OCI-LY3 (cell line): Measurements from ENCODE around the gene CISTR.

Source experiments
- H2AFZ ChIP-seq: fragments of 200-600, 300-600 bp; shearing (Covaris generic); 2 replicates; pipeline ENCODE4 v1.6.0; 2014; ENCODE audit warnings: antibody characterized with exemption, low read depth, low read length
- H3K27ac ChIP-seq: fragments of 200-600, 300-600 bp; sonication (generic); 2 replicates; pipeline ENCODE4 v1.5.1; 2014; ENCODE audit warnings: mild to moderate bottlenecking, low read length, moderate library complexity, mixed read lengths
- H3K27me3 ChIP-seq: fragments of 200-600, 300-600 bp; sonication (generic); 2 replicates; pipeline ENCODE4 v1.6.1; 2014; ENCODE audit warnings: low read depth, low read length, mixed read lengths
- H3K36me3 ChIP-seq: fragments of 200-600, 300-600 bp; sonication (generic); replicated peaks from 2 replicates; pipeline ENCODE3; 2014; ENCODE audit warnings: low read depth, low read length, mixed read lengths
- H3K4me1 ChIP-seq: fragments of 300-600, 200-600 bp; sonication (generic); 2 replicates; pipeline ENCODE4 v1.6.1; 2014; ENCODE audit warnings: low read length, mixed read lengths
- H3K4me2 ChIP-seq: fragments of 200-600, 300-600 bp; sonication (generic); 2 replicates; pipeline ENCODE4 v1.6.1; 2014; ENCODE audit warnings: low read length, mixed read lengths
- H3K4me3 ChIP-seq: fragments of 300-600, 200-600 bp; sonication (generic); 2 replicates; pipeline ENCODE4 v1.5.1; 2014; ENCODE audit warnings: antibody characterized with exemption, mild to moderate bottlenecking, low read length, moderate library complexity
- H3K79me2 ChIP-seq: fragments of 300-600, 200-600 bp; shearing (Covaris generic); 2 replicates; pipeline ENCODE4 v1.6.1; 2014; ENCODE audit warnings: mild to moderate bottlenecking, low read length, mixed read lengths
- H3K9ac ChIP-seq: fragments of 300-600, 200-600 bp; shearing (Covaris generic); 2 replicates; pipeline ENCODE4 v1.6.0; 2014; ENCODE audit warnings: mild to moderate bottlenecking, low read length, moderate library complexity
- H3K9me3 ChIP-seq: fragments of 200-600, 300-600 bp; shearing (Covaris generic); 2 replicates; pipeline ENCODE4 v1.6.1; 2014; ENCODE audit warnings: low read length, mixed read lengths; ENCODE audit not compliant: insufficient read depth
- H4K20me1 ChIP-seq: fragments of 200-600, 300-600 bp; sonication (generic); 2 replicates; pipeline ENCODE4 v1.6.1; 2016; ENCODE audit warnings: low read length, mixed read lengths; ENCODE audit not compliant: insufficient read depth
- EZH2phosphoT487 ChIP-seq: fragments of 200-600 bp; shearing (Covaris generic); IDR thresholded peaks from 2 replicates; pipeline ENCODE4 v1.6.1; 2018; ENCODE audit warnings: antibody characterized with exemption, mixed run types, low read depth
- TF ChIP-seq, protein P1 (sequence below): fragments of 200-600, 300-600 bp; sonication (generic); IDR thresholded peaks from 2 replicates; pipeline ENCODE4 v1.5.1; 2014; ENCODE audit warnings: antibody characterized with exemption, low read length, low read depth

Gene CISTR

DNA sequence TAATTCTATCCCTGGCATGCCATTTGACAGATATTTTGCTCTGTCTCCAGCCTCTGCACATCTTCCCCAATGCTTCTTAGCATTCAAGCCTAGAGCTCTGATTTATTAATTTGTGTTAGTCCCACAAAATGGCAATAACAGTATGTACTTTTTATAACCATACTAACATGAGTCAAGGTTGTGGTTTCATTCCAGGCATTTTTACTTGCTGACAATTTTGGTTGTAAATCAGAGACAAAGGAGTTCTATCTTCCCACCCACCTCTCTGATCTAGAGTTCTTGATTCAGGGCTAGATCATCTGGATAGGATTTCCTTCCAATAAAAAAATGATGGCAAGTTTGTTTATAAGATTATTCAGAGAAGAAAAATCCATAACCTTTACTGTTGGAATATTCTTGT, 18.5 kb upstream of the CISTR start:
- no peaks in the 10 kb centered on the region for H4K20me1 ChIP-seq
- no peak overlapping the region for H3K9ac ChIP-seq
- no peak overlapping the region for H2AFZ ChIP-seq
- TF ChIP-seq, protein P1, sequence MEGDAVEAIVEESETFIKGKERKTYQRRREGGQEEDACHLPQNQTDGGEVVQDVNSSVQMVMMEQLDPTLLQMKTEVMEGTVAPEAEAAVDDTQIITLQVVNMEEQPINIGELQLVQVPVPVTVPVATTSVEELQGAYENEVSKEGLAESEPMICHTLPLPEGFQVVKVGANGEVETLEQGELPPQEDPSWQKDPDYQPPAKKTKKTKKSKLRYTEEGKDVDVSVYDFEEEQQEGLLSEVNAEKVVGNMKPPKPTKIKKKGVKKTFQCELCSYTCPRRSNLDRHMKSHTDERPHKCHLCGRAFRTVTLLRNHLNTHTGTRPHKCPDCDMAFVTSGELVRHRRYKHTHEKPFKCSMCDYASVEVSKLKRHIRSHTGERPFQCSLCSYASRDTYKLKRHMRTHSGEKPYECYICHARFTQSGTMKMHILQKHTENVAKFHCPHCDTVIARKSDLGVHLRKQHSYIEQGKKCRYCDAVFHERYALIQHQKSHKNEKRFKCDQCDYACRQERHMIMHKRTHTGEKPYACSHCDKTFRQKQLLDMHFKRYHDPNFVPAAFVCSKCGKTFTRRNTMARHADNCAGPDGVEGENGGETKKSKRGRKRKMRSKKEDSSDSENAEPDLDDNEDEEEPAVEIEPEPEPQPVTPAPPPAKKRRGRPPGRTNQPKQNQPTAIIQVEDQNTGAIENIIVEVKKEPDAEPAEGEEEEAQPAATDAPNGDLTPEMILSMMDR = no peak
- TF ChIP-seq EZH2phosphoT487 = no peak
- H3K27me3 ChIP-seq = peaks cover 54% of the 10 kb centered on the region
- no peak overlapping the region for H3K4me3 ChIP-seq
- H3K4me2 ChIP-seq = no peak overlapping the region
- no peaks in the 10 kb centered on the region for H3K9me3 ChIP-seq
- peaks cover 10% of the 10 kb centered on the region for H3K4me1 ChIP-seq
- H3K36me3 ChIP-seq = no peaks in the 10 kb centered on the region
- H3K27ac ChIP-seq = no peak overlapping the region
- no peaks in the 10 kb centered on the region for H3K79me2 ChIP-seq

DNA sequence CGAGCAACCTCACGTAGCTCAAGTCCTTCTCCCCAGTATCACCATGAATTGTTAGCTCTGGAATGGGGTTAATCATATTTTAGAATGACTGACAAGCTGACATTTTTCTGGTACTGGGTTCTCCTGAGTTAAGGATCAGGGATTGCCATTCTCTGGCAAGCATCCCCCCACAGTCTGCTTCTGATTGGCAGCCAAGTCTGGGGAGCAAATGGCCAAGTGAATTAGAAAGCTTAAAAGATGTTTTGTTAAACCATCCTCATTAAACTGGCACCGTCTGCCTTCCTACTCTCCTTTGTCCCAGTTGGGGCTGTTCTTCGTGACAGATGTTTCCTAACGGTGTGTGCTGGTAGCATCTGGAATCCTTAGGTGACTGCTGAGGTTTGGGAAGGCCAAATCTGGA, 17.2 kb upstream of the CISTR start:
- Histone ChIP-seq H3K79me2 (no peaks in the 10 kb centered on the region), H3K9me3 (no peaks in the 10 kb centered on the region), H3K36me3 (no peaks in the 10 kb centered on the region), H2AFZ (no peak overlapping the region), H3K4me2 (no peak overlapping the region), H3K9ac (no peak overlapping the region), H4K20me1 (no peaks in the 10 kb centered on the region), H3K4me1 (peaks cover 22% of the 10 kb centered on the region), H3K4me3 (no peak overlapping the region), H3K27ac (no peak overlapping the region), H3K27me3 (peaks cover 64% of the 10 kb centered on the region)
- TF ChIP-seq, protein P1 = no peak
- no peak for TF ChIP-seq EZH2phosphoT487

DNA sequence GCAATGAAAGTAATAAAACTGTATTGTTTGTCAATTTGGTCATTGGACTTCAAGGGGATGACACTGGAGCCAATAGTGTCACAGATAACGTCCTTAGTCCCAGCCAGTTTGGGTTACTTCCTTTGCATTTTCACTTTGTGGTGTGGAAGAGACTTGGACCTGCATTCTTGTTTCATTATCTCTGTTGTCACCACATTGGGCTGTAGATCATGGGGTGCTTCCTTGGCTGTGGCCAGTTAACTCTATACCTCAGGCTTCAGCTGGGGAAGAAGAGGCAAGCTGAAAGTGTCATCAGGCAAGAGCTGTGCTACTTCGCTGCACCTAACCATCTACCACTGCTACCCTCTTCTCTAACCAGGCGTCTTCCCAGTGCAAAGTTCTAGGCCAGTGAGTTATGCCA, 15.1 kb upstream of the CISTR start:
- TF ChIP-seq EZH2phosphoT487 = no peak
- TF ChIP-seq, protein P1 = no peak
- Histone ChIP-seq H2AFZ (no peak overlapping the region), H3K4me3 (no peak overlapping the region), H3K79me2 (no peaks in the 10 kb centered on the region), H3K27ac (no peak overlapping the region), H3K9ac (no peak overlapping the region), H3K36me3 (no peaks in the 10 kb centered on the region), H4K20me1 (no peaks in the 10 kb centered on the region), H3K4me2 (no peak overlapping the region), H3K4me1 (peaks cover 18% of the 10 kb centered on the region), H3K9me3 (no peaks in the 10 kb centered on the region), H3K27me3 (peaks cover 80% of the 10 kb centered on the region)

DNA sequence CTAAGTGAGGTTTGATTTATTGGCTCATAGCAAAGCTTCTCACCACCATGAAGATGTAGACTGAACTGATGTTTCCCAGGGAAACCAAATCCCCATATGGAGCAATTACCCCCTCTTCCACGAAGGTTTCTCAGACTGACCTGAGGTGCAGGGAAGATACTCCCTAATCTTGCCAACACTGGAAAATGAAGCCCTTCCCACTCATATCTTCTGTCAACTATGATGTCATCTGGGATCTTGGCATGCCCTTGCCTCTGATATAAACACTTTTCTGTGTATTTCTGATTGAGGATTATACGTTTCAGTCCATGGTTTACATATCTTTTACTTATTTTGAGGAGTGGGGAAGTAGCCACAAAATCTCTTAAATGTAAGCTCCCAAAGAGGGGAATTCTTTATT, 14.1 kb upstream of the CISTR start:
- TF ChIP-seq, protein P1 = no peak
- no peak for TF ChIP-seq EZH2phosphoT487
- H3K4me3 ChIP-seq = no peak overlapping the region
- no peaks in the 10 kb centered on the region for H3K9me3 ChIP-seq
- no peak overlapping the region for H2AFZ ChIP-seq
- no peak overlapping the region for H3K4me2 ChIP-seq
- no peak overlapping the region for H3K27ac ChIP-seq
- H3K27me3 ChIP-seq = peaks cover 84% of the 10 kb centered on the region
- H3K36me3 ChIP-seq = no peaks in the 10 kb centered on the region
- no peaks in the 10 kb centered on the region for H3K79me2 ChIP-seq
- peaks cover 14% of the 10 kb centered on the region for H3K4me1 ChIP-seq
- H3K9ac ChIP-seq = no peak overlapping the region
- no peaks in the 10 kb centered on the region for H4K20me1 ChIP-seq
